Stimulated activated CD4-positive, alpha-beta T cell treated with anti-CD3 and anti-CD28 coated beads, Interleukin-1b, Interleukin-23, amount 100 ng/mL, for 24 hours (primary cell): Measurements from ENCODE around the gene ENOX1.

Source experiments
- DNase-seq, 4 experiments: peaks; one replicate each; pipeline ENCODE4 v3.0.0-alpha.2; 2020; ENCODE audit warnings: low read depth in 4 of 4, low spot score in 1 of 4

Gene ENOX1

DNA sequence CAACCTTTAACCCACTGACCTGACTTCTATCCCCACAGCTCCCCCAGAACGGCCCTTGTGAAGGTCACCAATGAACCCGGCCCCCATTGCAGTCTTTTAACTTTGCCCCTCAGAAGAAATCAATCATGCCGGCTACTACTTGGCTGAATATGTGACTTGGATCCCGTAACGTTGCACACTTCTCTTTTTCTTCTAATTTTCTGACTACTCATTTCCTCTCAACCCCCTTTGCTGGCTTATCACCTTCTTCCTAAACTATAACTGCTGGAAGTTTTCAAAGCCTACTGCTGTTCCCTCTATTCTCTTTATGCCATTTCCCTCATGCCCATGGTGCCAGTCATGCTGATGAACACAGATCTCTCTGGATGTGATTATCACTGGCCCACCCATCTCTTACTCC is 395.7 kb downstream of the ENOX1 start:
- no peak for DNase-seq

DNA sequence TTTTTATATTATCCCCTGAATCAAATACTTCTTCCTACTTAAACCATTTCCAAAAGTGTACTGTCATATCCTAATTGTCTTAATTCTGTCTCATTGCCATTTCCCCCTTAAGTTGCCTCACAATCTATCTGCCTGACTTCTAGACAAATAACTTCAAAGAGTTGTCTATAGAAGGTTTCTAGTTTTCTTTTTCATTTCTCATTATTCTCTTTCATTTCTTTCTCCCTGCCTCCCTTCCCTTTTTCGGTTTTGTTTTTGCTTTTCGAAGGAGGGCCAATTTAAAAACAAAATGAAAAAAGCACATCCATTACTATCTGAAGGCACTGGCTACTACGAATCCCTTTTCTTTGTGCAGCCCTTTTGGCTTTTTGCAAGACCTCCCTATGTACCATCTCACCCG is 396.2 kb downstream of the ENOX1 start:
- no peak for DNase-seq

DNA sequence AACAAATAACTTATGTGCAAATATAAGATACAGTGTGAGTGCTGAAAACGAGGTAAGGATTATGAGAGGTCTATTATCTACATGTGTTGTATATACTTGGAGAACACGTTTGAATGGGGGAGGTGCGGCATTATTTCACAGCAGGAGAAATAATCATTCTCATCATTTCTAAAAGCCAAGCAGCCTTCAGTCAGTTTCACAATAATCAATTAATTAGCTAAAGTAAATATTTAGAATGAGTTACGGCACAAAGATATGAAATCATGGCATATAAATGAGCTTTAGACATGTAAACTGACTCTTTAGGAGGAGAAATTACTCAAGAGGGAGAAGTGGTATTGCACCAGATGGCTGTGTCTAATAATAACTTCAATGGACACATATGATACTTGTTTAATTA is 396.8 kb downstream of the ENOX1 start:
- no peak for DNase-seq

DNA sequence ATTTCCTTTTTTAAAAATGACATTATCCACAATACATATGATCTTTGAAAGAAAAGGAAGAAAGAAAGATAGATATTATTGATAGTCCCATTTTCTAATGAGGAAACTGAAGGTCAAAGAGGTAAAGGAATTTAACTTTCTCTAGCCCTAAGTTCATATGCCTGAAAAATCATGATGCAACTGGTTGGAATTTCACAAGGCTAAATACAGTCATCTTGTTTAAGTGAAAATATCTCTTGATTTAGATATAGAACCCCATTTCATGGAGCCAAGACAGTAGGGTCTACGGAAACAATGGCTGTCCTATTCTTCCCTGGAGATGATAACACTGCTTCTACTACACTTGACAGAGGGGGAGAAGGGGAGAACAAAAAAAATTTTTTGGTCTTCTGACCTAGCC is 397.2 kb downstream of the ENOX1 start:
- DNase-seq: no peak

DNA sequence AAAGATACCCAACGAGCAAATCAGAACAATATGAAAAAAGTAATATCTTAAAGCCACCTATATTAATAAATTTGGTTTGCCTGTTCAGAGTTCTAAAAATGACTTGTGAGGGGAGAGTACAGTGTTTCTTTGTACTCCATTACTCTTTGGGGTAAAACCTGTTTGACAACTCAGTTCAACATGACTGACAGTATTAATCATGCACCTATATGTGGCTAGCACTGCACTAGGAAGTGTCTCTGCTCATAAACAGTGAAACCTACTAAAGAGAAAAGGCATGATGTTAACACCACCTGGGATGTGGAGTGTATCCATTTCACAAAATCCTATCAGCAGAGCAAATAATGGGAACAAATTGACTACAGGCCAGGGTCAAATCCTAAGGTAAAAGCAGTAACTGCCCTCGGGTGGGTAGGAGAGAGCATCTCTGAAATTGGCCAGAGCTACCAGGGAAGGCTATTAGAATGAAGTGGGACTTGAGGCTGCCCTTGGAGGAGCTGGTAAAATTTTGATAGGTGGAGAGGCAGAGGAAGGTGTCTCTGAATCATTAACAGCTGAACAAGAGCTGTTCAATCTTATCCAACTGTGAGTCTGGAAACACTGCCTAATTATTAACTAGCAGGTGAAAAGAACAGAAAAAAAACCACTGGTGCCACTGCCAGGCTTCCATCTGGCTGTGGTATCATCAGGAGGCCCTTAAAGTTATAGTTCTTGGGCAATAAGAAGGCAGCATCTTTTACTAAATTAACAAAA is 398.3 kb downstream of the ENOX1 start:
- DNase-seq: no peak

DNA sequence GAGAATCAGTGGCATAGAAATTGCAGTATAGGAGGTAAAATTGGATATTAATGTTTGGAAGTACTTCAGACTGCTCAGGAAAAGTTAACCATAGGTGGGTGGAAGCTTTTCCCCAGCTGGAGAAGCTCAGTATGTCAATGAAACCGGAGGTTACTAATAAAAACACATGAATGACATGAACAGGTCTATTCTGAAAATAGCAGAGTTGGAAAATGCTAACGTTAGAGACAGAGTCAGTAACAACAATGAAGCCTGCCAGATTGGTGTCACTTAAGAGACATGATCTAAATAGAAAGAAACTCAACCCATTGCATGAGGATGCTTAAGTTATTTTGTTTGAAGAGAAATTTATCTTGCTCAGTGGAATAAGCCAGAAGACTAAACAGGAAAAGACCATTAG is 398.9 kb downstream of the ENOX1 start:
- DNase-seq: no peak

DNA sequence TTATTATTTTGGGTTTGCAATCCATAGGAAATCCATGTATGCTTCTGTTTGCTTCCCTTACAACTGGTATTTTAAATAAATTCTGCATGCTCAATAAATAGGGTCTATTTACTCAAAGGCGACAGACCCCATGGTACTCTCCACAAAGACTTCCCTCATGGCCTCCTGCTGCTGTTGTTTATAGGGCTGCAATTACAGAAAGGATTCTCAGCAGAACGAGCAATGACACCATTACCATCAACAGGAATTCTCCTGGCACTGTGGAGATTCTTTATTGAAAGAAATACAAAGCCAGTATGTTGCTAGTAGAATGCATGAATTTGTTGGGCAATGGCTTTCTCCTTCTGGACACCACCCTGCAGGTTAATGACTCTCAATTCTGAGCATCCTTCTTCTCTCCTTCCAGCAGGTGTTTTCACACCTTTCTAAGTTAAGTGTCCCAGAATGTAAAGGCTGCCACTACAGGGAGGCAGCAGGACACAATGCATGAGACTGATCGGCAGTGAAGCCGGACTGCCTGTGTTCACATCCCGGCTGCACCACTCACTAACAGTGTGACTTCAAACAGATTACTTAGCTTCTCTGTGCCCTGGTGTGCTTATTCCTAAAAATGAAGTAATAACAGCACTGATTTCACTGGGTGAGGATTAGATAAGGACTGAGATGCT is 403.1 kb downstream of the ENOX1 start:
- DNase-seq: no peak

DNA sequence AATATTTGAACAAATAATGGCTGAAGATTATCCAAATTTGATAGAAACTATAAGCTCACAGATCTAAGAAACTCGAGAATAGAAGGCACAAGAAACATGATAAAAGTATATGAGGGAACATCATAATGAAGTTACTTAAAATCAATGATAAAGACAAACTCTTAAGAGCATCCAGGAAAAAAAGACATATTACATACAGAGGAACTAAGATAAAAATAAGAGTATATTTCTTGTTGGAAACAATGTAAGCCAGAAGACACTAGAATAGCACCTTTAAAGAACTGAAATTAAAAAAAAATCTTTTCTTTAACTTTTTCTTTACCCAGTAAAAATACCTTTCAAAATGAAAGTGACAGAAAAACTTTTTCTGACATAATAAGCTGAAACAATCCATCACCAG is 407.0 kb downstream of the ENOX1 start:
- no peak for DNase-seq

DNA sequence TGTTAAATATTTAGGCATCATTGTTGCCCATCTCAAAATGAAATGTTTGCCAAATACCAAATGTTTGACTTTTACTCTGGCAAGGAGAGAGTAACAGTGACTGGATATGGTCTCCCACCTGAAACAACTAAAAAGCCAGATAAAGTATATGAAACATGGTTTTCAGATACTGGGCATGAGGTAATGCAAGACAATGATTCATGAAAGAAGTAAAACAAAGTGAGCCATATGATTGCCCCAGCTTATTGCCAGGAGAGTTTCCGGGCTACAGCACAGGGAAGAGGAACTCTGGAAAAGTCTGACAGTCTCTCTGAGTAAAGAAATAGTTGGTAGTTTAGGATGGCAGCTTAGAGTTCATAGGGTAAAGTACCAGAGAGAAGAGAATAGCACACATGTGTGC is 408.8 kb downstream of the ENOX1 start:
- no peak for DNase-seq

DNA sequence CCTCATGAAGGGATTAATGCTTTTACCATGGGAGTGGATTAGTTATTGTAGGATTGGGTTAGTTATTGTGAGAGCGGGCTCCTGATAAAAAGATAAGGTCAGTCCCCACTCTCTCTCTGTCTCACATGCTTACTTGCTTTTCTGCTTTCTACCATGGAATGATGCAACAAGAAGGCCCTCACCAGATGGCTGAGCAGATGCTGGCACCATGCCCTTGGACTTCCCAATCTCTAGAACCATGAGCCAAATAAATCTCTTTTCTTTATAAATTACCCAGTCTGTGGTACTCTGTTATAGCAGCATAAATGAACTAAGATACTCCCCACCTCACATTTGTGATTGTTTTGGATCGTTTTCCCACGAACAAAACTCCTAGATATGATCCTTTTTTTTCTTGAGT is 409.6 kb downstream of the ENOX1 start:
- DNase-seq: no peak

DNA sequence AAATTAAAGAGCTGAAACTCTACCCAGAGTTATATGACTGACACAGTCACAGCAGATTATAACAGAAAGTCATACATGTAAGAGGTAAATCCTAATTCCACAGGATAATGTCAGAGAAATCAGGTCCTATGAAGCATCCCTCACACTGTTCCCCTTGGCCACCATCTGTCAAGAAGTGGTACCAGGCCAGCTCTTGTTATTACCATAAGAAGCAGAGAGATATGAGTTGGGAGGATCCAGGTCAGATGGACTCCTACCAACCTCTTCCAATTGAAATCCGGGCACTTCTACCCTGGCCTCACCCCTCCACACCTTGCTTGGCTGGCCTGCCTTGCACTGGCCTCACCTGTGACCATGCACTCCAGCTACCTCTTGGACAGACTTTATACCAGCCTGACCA is 410.2 kb downstream of the ENOX1 start:
- no peak for DNase-seq

DNA sequence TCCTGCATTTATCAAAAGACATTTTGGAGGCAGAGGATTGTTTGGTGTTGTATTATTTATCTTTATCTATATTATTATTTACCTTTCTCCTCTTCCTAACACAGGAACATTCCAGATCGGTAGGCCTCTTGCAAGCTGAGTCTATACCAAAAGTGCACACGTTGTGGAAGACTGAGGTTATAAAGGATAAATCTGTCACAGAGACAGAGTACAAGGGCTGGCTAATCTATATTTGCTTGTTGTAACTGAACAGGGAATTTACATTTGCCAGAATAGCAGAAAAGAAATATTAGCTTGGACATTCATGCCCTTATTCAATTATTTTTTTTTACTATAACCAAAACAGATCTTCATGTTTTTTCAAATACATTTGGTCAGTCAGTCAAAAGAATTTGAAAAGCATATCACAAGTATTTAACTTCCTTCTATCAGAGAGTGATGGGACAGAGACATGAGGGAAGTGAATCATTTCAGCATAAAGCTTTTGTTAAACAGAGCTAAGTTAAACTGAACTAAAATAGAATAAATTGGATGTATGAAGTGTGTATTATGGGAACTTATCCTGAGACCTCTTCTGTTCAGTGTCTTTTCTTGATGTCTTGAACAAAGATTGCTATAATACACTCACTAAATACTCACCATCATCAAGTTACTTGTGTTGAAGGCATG is 410.8 kb downstream of the ENOX1 start:
- no peak for DNase-seq

DNA sequence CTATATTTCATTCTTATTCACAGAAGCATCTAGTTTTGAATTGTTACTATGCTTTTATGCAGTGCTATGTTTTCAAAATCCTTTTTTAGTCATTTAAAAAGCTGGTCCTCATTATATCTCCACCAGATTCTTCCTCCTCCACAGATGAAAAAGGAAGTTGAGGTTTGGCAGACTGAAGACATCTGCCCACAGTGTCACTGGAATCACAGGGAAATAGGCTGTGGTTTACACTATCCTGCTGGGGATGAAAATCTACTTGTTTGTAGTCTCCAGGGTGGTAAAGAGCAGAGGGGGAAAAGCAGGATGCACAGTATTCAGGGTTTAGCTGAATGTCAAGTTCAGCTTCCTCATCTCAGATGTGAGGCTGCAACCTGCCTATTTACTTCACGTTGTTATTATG is 412.2 kb downstream of the ENOX1 start:
- no peak for DNase-seq

DNA sequence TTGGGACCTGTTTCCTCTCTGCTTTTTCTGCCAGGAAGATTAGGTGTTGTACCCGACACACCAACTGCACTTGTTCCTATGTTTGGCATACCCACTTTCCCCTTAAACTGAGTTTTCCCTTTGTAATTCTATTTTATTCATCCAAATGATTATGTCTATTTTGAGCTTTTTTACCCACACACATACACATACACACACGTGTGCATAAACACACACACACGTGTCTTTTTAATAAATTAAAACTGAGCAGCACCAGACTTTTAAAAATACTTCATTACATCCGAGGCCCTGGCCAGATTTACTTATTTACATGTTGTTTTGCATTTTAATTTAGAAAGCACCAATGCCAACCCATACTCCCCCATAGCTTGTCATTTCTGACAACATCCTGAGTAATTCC is 413.4 kb downstream of the ENOX1 start:
- no peak for DNase-seq

DNA sequence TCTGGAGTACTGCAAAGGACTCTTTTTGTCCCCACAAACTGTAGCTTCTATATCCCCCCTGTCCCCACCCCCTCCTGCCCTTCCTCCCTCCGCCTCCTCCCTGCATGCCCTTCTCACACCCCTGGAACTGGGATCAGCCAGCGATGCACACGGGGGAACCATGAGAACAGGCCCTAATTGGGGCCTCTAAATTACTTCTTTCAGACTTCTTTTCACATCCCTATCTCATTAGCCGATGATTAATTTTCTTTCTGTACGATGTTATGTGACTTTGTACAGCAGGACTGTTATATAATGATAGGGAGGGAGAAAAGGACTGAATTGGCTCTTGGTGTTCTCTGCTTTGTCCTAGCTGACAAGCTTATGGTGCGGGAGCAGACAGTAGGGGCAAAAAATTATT is 415.9 kb downstream of the ENOX1 start:
- no peak for DNase-seq

DNA sequence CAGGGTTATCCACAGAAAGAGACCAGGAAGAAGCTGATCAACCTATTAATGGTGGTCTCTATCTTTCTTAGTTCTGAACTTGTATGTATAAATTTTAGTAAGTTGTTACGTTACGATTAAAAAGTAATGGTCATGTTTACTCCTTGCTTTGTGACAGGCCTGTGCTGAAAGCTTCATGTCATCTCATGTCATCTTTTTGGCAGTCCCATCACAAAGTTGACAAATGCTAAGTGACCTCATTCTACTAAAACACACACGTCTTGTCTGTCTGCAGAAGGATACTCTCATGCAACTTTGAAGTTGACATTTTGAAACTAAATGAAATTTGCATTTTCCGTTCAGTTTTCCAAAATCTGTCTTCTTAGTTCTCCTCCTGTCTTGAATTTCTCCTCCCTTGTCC is 417.5 kb downstream of the ENOX1 start:
- DNase-seq: no peak

DNA sequence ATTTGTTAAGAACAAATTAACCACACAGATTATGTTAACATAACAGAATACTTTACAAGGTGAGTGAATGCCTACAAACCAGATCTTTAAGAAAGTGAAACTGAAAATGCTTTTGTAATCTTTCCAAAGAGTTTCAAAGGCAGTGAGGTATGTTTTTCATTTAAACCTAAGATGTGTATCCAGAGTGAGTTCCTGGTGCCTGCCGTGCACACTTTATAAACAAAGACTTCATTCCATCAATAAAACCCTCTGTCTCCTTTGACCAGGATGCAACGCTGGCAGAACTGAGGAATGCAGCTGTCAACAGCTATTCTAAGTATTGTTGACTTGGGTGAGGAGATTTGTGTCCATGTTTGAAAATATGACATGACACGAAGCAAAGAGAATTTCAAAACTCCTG is 418.8 kb downstream of the ENOX1 start:
- DNase-seq: no peak

DNA sequence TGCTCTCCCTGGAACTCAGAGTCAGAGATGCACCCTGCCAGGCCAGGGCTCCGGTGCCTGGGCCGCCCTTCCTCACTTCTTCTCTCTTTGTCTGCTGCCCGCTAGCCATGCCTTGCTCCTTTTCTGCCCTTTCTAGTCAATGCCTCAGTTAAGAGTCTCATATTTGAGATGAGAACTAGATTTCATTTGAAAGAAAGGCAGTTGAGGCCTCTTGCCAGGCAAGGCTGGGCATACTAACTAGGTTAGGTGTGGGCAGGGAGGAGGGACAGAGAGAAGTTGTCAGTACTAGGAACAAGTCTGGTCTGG is 421.8 kb downstream of the ENOX1 start:
- DNase-seq: no peak

DNA sequence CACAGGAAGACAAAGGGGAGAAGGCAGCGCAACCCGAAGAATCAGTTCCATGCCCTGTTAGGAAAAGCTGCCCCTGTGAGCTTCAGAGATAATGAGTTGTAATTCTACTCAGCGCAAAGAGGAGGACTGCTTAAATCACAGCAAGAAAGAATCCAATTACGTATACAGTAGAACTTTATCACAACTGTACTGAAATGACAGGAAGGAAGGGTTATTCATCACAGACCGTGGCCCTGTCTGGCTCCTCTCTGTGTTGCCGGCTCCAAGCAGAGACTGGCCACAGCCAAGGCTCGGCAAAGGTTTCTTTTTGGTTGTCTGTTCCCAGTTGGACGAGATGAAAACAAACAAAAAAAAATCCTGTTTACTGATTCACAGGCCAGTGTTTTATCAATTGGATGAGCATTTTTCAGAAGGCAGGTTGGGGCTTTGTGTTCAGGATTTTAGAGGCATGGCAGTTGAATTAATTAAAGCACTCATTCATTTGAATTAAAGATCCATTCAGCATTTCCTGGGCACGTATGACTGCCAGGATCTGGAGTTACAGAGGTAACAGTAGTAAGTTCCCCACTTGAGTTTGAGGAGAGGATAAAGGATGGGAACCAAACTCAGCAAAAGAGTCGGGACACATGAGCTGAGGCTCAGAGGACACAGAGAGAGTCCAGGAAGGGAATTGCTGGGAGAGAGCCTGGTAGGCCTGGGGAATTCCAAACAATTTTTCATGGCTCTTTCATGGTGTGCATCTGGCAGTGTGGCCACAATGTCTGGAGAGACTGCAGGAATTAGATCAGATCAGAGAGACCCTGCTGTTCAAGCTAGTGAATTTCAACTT is 422.3 kb downstream of the ENOX1 start:
- DNase-seq: no peak

DNA sequence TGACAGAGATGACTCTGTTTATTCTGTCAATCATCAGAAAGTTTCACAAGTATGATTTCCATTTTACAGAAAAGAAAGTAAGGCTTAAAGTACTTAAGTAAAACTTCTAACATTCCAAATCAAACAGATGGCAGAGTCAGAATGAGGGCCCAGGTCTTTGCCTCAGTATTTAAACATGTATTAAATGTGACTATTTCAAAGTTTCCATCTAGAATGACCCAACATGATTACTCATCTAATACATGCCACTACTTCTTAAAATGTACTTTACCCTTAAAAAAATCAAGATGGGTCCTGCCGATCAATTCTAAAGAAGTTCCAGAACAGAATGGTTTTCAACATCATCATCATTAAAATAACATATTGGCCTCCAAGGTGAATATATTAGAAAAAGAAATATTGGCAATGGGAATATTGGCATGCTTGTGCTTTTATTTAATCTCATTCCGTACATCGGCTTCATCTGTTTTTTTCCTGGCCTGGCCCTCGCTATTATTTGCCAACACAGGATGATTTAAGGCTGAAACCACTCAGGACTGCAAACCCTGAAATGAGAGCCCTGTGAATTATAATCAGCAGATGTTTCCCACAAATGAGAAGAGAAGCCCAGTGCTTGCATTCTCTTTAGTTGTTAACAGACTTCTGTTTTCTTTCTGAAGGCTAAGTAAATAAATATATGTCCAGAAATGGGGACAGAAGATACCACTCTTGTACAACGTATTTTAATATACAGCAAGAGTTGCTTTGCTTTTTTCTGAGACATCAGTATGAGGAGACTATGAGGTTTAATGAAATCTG is 423.4 kb downstream of the ENOX1 start:
- no peak for DNase-seq

DNA sequence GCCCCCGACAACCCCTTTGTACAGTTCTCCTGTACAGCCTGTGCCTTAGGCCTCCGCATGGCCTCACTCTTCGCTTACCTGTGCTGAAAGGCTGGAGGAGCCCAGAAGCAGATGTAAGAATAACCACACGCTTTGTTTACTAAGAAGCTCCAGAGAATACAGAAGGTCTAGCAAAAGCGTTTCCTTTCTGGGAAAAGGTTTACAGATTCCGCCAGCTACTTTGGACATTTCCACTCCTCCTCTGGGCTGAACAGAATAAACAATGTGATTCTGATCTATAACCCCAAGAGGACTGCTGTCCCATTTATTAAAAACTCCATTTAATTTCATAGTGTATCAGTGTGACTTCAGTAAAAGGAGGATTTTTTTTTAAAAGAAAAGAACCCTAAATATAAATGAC is 424.2 kb downstream of the ENOX1 start:
- DNase-seq: no peak
